ENCODE measurements around the gene FANCD2. TPM values are rescaled to one million over a fixed set of nuclear protein-coding genes. Genes with fewer than 3 reads are reported as not detected.
A peak's percentile ranks its signal among the peaks of the same experiment; 100 is the strongest.
"Not testable (repeated sequence)": the region's sequence is repeated elsewhere in the genome, so short reads cannot be mapped to it uniquely, and the experiment has no call there.

The FANCD2 gene
- total RNA-seq, result 12.5 TPM

GRCh38 chr3:10026084-10026890 is at the start of gene FANCD2:
TSS of gene FANCD2 (plus strand) at chr3:10026437. CDS start at chr3:10028658, 2,221 bp downstream.
- ATAC-seq, result peak; percentile 94

GRCh38 chr3:9976721-9977709 is 49.2 kb upstream of the FANCD2 start:
- peak; percentile 99 for ATAC-seq

- no peak for ATAC-seq
Observed at GRCh38 chr3:9978710-9979305, 47.4 kb upstream of the FANCD2 start.

GRCh38 chr3:9980251-9980650 is 46.0 kb upstream of the FANCD2 start:
- no peak for ATAC-seq

DNA sequence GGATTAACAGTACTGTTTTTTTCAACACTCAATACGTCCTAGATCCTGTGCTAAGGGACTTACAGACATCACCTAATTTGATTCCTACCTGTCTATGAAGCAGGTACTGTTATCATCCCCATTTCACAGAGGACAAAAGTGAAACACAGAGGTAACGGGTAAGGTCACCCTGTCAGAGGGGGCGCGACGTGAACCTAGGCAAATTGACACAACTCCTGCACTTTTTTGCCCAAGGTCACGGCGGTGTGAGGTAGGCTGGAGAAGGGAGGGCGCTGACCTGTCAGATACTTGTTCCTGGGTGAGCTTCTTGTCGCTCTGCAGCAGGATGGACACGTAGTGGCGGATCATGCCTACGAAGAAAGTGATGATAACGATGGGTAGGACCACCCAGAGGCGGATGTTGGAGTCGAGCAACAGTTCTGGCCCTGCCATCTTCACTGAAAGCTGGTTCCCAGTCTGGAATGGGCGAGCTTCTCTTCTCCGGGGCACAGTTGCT is 40.0 kb upstream of the FANCD2 start:
- ATAC-seq, result peak; percentile 4

DNA sequence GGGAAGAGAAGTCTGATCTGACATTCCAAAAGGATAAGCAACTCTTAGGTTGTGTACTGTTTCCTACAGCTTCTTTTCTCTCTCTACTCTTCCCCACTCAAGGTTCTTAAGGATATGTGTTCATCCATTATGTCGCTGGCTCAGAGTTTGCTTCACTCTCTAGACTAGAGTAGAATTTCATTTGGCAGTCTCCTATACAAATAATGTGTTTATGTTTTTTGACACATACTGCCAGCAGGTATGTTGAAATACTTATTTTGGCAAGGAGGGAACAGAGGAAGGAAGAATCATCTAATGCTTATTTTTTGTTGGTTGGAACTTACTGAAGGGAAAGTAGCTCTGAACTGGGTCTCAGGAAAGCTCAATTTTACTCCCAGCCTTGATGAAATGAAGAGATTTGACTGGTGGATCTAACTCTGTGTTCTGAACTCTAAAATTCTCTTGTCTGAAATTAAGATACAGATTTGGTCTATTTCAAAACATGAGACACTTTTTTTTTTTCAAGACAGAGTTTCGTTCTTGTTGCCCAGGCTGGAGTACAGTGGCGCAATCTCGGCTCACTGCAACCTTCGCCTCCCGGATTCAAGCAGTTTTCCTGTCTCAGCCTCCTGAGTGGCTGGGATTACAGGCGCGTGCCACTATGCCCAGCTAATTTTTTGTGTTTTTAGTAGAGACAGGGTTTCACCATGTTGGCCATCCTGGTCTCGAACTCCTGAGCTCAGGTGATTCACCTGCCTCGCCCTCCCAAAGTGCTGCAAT is 32.0 kb upstream of the FANCD2 start:
- no peak for ATAC-seq

DNA sequence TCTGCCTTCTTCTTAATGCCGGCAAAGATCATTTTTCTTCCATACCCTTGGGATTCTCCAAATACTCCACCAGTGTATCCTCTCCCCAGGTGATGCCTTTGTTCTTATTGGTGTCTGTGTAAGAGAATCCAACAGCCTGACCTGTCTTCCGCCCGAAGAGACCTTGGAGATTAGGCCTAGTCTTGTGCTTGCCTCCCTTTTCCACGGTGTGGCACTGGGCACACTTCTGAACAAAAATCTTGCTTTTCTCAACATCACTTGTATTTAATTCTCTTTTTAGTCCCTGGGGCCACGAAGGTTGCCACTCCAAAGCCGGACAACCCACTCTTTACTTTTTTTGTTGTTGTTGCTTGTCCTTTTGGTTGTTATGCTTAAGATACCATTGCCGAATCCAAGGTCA is 25.6 kb upstream of the FANCD2 start:
- no peak for ATAC-seq

- ATAC-seq, result no peak
Observed at GRCh38 chr3:10002951-10003350, 23.3 kb upstream of the FANCD2 start.

- no peak for ATAC-seq
Observed at GRCh38 chr3:10004506-10004905, 21.7 kb upstream of the FANCD2 start.

DNA sequence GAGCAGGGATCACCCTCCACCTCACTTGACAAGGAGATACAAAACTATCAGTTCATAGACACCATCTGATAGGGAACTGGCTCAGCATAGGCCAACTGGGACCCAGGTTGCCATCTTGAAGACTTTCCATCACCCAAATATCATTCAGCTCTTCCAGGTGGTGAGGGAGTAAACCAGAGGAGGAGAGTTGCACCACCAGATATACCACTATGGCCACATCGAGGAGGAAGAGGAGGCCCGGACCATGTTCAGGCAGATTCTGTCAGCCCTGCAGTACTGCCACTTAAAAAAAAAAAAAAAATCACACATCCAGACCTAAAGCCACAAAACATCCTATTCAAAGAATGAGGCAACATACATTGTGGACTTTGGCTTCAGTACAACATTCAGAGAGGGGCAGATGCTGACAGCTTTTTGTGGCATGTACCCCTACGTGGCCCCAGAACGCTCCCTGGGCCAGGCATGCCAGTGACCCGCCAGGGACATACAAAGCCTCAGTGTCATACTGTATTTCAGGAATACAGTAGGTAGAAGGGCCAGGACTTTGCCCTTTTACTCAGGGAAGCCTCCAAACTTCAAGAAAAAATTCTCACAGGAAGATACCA is 21.2 kb upstream of the FANCD2 start:
- no peak for ATAC-seq

DNA sequence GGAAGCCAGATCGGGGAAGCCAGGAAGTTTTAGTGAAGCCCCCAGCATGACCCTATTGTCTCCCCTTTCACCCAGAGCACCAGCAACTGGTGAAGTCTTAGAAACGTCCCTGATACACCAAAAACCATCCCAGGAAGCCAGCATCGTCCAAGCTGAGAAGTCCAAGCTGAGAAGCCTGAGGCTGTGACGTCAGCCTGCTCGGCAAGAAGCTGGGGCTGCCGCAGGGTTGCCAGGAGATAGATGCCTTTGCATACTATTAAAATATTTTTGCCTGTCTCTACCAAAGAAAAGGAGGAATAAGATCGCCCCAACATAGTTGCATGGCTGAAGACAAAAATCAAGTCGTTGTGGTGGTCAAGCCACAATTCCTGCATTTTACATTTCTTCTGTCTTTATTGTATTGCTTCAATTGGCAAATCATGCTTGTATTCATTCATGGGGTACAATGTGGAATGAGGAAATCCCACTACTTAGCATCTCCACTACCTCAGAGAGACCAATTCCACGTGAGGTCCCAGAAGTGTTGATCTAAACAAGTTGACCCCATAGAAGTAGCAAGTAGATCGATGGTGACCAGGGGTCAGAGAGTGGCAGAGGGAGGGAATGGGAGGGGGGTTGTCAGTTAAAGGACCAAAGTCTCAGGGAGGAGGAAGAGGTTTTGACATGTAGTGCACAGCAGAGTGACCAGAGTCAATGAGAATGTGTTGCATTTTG is 20.0 kb upstream of the FANCD2 start:
- ATAC-seq, result no peak

- ATAC-seq, result no peak
Observed at GRCh38 chr3:10006762-10007090, 19.5 kb upstream of the FANCD2 start.

- no peak for ATAC-seq
Observed at GRCh38 chr3:10007126-10007782, 19.0 kb upstream of the FANCD2 start.

GRCh38 chr3:10008216-10008587 is 18.0 kb upstream of the FANCD2 start:
- not testable (repeated sequence) for ATAC-seq

GRCh38 chr3:10008588-10009344 is 17.5 kb upstream of the FANCD2 start:
- peak; percentile 74 for ATAC-seq

DNA sequence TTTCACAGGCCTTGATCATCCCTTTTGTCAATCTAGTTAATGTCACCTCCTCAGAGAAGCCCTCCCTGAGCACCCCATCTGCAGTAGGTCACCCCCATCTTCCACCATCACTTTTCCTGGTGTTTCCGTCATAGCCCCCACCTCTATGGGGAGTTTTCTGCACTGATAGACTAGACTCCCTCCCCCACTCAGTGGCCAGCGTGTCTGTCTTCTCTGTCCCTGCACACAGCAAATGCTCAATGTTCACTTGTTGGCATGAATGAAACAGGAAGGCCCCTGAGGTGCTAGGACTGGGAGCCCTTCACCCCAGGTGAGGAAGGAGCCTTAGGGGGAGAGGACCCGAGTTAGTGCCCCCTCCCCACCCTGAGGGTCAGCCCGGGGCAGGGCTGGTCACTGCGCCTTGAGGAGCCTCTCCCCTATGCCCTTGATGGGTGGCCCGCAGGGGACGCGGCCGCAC is 15.8 kb upstream of the FANCD2 start:
- peak; percentile 4 for ATAC-seq

DNA sequence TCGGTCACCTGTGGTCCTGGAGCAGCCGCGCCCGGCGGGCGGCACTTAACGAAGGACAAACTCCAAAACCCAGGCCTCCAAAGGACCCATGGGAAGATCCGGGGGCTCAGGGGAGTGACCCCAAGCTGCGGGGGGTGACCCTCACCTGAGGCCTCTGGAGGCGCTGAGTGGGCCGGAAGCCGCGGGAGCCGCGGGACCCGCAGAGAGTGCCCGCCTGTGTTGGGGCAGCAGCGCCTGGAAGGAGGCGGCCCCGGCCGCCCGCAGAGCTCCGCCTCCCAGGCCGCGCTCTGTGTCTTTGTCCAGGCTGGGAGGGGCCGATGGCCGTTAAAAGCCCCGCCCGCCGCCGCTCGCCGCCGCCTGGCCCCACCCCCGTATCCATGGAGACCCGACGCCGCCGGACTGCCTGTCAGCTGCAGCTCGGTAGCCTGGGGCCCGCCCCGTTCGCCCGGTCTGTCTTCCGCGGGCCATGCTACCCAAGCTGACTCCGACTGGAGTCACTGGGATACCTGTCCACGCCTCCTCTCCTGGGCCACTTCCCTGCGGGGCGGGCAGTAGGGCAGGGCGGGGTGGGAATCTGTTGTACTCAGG is 15.3 kb upstream of the FANCD2 start:
- ATAC-seq, result peak; percentile 96

DNA sequence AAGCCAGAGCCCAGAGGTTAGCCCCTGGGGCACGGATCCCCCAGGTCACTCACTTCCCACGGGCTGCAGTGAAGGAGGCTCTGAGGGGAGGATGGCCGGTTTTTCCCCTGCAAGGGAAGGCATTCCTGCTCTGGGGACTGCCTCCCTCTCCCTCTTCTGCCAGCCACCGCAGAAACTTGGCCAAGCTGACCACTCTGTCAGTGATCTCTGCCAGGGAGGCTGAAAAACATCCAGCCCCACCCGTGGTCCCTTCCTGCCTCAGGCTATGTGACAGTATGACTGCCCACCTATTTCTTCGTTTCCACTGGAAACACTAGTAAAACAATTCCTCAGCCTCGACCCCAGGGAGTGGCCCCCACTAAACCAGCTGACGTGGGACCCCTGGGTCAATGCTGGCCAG is 14.6 kb upstream of the FANCD2 start:
- ATAC-seq, result no peak

DNA sequence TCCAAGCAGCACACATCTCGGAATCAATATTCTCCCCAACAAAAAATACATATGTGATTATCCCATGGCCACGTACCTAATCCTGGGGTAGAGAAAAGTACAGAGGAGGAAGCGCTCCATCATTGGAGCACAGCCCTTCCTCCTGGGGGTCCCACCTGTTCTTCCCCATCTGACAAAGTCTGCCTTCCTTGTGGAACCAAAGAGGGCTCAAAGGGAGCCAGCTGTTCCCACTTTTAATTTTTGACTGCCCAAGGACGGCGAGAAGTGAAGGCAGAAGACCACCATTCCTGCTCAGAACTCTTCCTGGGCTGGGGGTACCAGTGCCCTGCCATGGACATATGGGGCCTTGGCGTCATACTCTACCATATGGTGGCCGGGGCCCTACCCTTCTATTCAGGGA is 14.1 kb upstream of the FANCD2 start:
- ATAC-seq, result no peak

Data from esophagus mucosa (tissue), 1 donor.